Measurements from ENCODE around the gene SLC39A11.

GRCh38 chr17:72876413-72876812 lies 216.1 kb downstream of the SLC39A11 start:
- TF ChIP-seq POLR2A (IDR thresholded peaks at IDR 0.05; ENCODE audit: low read depth, low read length) (no peak), TAF1 (IDR thresholded peaks at IDR 0.05; ENCODE audit: low read depth, low read length) (no peak), POLR2AphosphoS5 (IDR thresholded peaks at IDR 0.05; ENCODE audit: low read depth, low read length) (no peak), SPI1 (IDR thresholded peaks at IDR 0.05; ENCODE audit: low read depth, low read length) (no peak), PAX5 (IDR thresholded peaks at IDR 0.05; ENCODE audit: insufficient read depth, low read length, severe bottlenecking) (no peak)

Measured in GM12891 (cell line).